Measurements from ENCODE around the gene BICRA.

BICRA gene

DNA sequence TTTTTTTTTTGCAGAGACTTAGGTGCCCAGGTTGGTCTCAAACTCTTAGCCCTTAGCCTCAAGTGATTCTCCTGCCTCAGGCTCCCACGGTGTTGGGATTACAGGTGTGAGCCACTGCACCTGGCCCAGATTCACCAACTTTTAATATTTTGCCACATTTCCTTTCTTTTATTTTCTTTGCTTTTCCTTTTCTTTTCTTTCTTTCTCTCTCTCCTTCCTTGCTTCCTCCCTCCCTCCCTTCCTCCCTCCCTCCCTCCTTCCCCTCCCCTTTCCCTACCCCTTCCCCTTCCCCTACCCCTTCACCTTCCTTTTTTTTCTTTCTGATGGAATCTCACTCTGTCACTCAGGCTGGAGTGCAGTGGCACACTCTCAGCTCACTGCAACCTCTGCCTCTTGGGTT lies 35.3 kb downstream of the BICRA start:
- Mint-ChIP-seq H3K27ac (ENCODE audit: low read depth) (peak overlapping the region; percentile 79), H3K27me3 (no peaks in the 10 kb centered on the region), H3K36me3 (ENCODE audit: insufficient read depth) (peaks cover 11% of the 10 kb centered on the region), H3K9me3 (no peaks in the 10 kb centered on the region), H3K4me1 (peaks cover 42% of the 10 kb centered on the region), H3K4me3 (no peak overlapping the region)
- no peak for ATAC-seq (replicated peaks; ENCODE audit: extremely low read depth, poor library complexity, severe bottlenecking)
- no peak for DNase-seq (ENCODE audit: low spot score in 2 of 2)

DNA sequence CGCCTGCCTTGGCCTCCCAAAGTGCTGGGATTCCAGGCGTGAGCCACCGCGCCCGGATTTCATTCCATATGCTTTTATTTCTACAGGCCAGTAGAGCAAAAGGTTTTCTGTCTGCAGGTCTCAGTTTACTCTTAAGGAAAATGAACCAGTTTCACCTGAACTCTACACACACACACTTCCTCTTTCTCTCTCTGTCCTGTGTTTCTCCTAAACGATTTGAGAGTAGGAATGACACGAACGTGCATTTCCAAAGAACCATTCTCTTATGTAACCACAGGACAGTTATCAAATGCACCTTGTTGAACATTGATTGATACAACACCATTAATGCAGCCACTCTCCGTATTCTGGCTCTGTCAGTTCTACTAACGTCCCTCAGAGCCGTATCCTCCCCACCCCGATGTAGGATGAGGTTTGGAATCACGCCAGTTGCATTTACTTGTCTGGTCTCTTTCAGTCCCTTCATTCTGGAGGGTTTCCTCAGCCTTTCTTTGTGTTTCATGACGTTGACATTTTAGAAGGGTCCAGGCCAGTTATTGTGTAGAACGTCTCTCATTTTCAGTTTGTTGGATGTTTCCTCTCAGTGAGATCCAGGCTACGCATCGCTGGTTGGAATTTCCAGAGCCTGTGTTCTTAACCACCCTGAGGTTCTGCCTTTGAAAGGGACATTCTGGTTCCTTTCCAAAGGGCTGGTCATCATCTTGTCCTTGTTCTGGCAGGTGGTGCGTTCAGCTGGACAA lies 36.0 kb downstream of the BICRA start:
- peaks cover 45% of the 10 kb centered on the region for H3K4me1 Mint-ChIP-seq
- H3K36me3 Mint-ChIP-seq (ENCODE audit: insufficient read depth) = peaks cover 11% of the 10 kb centered on the region
- H3K4me3 Mint-ChIP-seq = no peak overlapping the region
- no peaks in the 10 kb centered on the region for H3K27me3 Mint-ChIP-seq
- H3K9me3 Mint-ChIP-seq = no peaks in the 10 kb centered on the region
- no peak for DNase-seq (ENCODE audit: low spot score in 2 of 2)
- no peak for ATAC-seq (replicated peaks; ENCODE audit: extremely low read depth, poor library complexity, severe bottlenecking)
- peak overlapping the region; percentile 79 for H3K27ac Mint-ChIP-seq (ENCODE audit: low read depth)

DNA sequence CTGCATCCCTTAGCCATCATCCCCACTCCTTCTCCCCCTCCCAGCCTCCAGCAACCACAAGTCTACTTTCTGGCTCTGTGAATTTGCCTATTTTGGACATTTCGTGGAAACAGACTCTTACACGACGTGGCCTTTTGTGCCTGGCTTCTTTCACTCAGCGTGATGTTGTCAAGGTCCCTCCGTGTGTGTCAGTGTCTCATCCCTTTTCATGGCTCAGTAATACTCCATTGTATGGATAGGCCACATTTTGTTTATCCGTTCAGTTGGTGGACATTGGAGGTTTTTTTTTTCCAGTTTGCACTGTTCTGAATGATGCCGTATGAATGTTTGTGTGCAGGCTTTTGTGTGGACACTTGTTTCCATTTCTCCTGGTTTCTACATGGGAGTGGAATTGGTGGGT lies 38.0 kb downstream of the BICRA start:
- peaks cover 52% of the 10 kb centered on the region for H3K4me1 Mint-ChIP-seq
- no peak overlapping the region for H3K4me3 Mint-ChIP-seq
- H3K27ac Mint-ChIP-seq (ENCODE audit: low read depth) = no peak overlapping the region
- peaks cover 12% of the 10 kb centered on the region for H3K36me3 Mint-ChIP-seq (ENCODE audit: insufficient read depth)
- no peak for ATAC-seq (replicated peaks; ENCODE audit: extremely low read depth, poor library complexity, severe bottlenecking)
- no peaks in the 10 kb centered on the region for H3K27me3 Mint-ChIP-seq
- no peak for DNase-seq (ENCODE audit: low spot score in 2 of 2)
- H3K9me3 Mint-ChIP-seq = no peaks in the 10 kb centered on the region

DNA sequence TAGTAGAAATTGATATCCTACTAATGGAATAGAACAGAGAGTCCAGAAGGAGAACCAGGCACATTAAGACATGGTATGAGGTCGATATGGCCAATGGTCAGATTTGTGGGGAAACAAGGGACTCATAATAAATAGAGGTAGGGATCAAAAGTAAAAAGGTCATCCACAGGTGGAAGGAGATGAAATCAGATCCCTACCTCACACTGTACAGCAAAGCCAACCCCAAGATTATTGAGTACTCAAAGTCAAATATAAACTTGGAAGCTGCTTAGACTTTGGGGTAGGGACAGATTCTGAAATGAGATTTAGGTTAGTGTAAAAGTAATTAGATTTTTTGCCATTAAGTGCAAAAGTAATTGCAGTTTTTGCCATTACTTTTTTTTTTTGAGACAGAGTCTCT lies 40.7 kb downstream of the BICRA start:
- Mint-ChIP-seq H3K27me3 (no peaks in the 10 kb centered on the region), H3K27ac (ENCODE audit: low read depth) (no peak overlapping the region), H3K9me3 (no peaks in the 10 kb centered on the region), H3K4me3 (no peak overlapping the region), H3K36me3 (ENCODE audit: insufficient read depth) (peaks cover 9% of the 10 kb centered on the region), H3K4me1 (peaks cover 57% of the 10 kb centered on the region)
- ATAC-seq (replicated peaks; ENCODE audit: extremely low read depth, poor library complexity, severe bottlenecking) (no peak), DNase-seq (ENCODE audit: low spot score in 2 of 2) (no peak)

DNA sequence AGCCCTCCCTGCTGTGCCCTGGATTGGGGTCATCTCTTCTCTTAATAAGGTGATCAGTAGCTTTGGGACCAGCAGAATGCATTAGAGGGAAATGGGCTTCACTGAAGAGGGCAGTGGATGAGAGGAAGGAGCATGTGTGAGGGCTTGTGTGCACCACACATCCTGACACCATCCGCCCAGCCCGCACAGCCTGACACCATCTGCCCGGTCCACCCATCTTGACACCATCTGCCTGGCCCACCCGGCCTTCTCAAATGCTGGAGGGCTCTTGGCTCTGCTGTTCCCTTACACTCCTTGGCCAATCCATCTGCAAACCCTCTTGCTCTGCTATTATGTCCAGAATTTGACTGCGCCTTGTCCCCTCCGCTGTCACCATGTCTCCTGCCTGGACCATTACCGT lies 41.8 kb downstream of the BICRA start:
- H3K9me3 Mint-ChIP-seq = no peaks in the 10 kb centered on the region
- H3K27me3 Mint-ChIP-seq = no peaks in the 10 kb centered on the region
- no peak overlapping the region for H3K4me3 Mint-ChIP-seq
- peak overlapping the region; percentile 36 for H3K27ac Mint-ChIP-seq (ENCODE audit: low read depth)
- peaks cover 5% of the 10 kb centered on the region for H3K36me3 Mint-ChIP-seq (ENCODE audit: insufficient read depth)
- ATAC-seq (replicated peaks; ENCODE audit: extremely low read depth, poor library complexity, severe bottlenecking) (no peak), DNase-seq (ENCODE audit: low spot score in 2 of 2) (no peak)
- peaks cover 46% of the 10 kb centered on the region for H3K4me1 Mint-ChIP-seq

DNA sequence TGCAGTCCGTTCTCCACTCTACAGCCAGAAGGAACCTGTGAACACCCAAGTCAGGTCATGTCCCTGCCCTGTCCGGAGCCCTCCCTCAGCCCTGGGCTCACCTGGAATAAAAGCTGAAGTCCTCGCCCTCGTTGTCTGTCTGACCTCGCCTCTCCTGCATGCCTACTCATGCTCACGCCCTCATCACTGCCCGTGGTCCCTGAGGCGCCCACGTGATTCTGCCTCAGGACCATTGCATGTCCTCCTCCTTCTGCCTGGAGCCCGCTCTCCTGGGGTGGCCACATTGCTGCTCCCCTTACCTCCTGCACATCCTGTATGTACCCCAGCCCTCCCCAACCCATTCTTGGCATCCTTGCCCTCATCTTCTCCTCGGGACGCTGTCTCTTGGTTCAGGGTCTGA lies 42.2 kb downstream of the BICRA start:
- peak overlapping the region; percentile 36 for H3K27ac Mint-ChIP-seq (ENCODE audit: low read depth)
- H3K4me3 Mint-ChIP-seq = no peak overlapping the region

DNA sequence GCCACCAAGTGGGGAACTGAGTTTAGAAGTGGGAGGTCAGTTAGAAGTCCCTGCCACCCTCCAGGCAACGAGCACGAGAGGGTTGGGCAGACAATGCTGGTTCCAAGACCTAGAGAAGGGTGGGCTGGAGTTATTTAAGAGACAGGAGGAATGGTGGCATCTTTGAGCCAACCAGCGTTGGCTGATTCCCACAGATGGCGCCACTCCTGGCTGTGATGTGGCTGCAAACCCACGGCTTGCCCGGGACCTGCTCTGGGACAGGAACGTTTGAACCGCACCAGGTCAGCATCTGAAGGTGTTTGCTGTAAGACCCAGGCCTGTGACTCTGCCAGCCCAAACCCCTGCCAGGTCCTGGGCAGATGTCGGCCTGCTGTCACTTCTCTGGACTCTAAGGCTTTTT lies 42.8 kb downstream of the BICRA start:
- no peaks in the 10 kb centered on the region for H3K27me3 Mint-ChIP-seq
- DNase-seq (ENCODE audit: low spot score in 2 of 2) (no peak), ATAC-seq (replicated peaks; ENCODE audit: extremely low read depth, poor library complexity, severe bottlenecking) (no peak)
- H3K4me1 Mint-ChIP-seq = peaks cover 42% of the 10 kb centered on the region
- peaks cover 3% of the 10 kb centered on the region for H3K36me3 Mint-ChIP-seq (ENCODE audit: insufficient read depth)
- no peak overlapping the region for H3K27ac Mint-ChIP-seq (ENCODE audit: low read depth)
- H3K9me3 Mint-ChIP-seq = no peaks in the 10 kb centered on the region
- H3K4me3 Mint-ChIP-seq = no peak overlapping the region

More for the DNA sequence above, 42.2 kb downstream of the BICRA start:
- H3K27me3 Mint-ChIP-seq = no peaks in the 10 kb centered on the region
- no peaks in the 10 kb centered on the region for H3K9me3 Mint-ChIP-seq
- H3K4me1 Mint-ChIP-seq = peaks cover 42% of the 10 kb centered on the region
- peaks cover 3% of the 10 kb centered on the region for H3K36me3 Mint-ChIP-seq (ENCODE audit: insufficient read depth)
- ATAC-seq (replicated peaks; ENCODE audit: extremely low read depth, poor library complexity, severe bottlenecking) = no peak
- DNase-seq (ENCODE audit: low spot score in 2 of 2) = no peak

DNA sequence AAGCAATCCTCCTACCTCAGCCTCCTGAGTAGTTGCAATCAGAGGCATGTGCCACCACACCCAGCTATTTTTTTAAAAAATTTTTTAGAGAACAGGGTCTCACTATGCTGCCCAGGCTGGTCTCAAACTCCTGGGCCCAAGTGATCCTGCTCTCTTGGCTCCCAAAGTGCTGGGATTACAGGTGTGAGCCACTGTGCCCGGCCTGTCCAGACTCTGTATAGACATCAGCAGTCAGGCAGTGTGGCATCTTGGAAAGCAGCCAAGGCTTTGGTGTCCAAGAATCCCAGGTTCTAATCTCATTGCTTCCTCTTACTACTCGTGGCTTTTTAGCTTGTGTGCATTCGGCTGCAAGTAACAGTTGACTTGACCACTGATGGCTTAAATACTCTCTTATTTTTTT lies 43.4 kb downstream of the BICRA start:
- peak overlapping the region; percentile 32 for H3K27ac Mint-ChIP-seq (ENCODE audit: low read depth)
- peaks cover 42% of the 10 kb centered on the region for H3K4me1 Mint-ChIP-seq
- H3K36me3 Mint-ChIP-seq (ENCODE audit: insufficient read depth) = peaks cover 3% of the 10 kb centered on the region
- no peak overlapping the region for H3K4me3 Mint-ChIP-seq
- ATAC-seq (replicated peaks; ENCODE audit: extremely low read depth, poor library complexity, severe bottlenecking) (no peak), DNase-seq (ENCODE audit: low spot score in 2 of 2) (no peak)
- H3K9me3 Mint-ChIP-seq = no peaks in the 10 kb centered on the region
- H3K27me3 Mint-ChIP-seq = no peaks in the 10 kb centered on the region

DNA sequence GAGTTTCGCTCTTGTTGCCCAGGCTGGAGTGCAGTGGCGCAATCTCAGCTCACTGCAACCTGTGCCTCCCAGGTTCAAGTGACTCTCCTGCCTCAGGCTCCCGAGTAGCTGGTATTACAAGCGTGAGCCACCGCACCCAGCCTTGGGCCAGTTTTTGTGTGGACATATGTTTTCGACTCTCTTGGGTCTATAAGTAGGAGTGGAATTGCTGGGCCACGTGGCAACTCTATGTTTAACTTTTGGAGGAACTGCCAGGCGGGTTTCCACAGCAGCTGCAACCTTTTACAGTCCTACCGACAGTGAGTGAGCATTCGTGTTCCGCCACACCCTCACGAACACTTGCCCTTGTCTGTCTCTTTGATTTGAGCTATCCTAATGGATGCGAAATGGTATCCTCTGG lies 44.9 kb downstream of the BICRA start:
- H3K4me3 Mint-ChIP-seq = no peak overlapping the region
- peaks cover 34% of the 10 kb centered on the region for H3K4me1 Mint-ChIP-seq
- H3K9me3 Mint-ChIP-seq = no peaks in the 10 kb centered on the region
- no peak overlapping the region for H3K27ac Mint-ChIP-seq (ENCODE audit: low read depth)
- ATAC-seq (replicated peaks; ENCODE audit: extremely low read depth, poor library complexity, severe bottlenecking) (no peak), DNase-seq (ENCODE audit: low spot score in 2 of 2) (no peak)
- H3K27me3 Mint-ChIP-seq = no peaks in the 10 kb centered on the region
- H3K36me3 Mint-ChIP-seq (ENCODE audit: insufficient read depth) = peaks cover 3% of the 10 kb centered on the region

DNA sequence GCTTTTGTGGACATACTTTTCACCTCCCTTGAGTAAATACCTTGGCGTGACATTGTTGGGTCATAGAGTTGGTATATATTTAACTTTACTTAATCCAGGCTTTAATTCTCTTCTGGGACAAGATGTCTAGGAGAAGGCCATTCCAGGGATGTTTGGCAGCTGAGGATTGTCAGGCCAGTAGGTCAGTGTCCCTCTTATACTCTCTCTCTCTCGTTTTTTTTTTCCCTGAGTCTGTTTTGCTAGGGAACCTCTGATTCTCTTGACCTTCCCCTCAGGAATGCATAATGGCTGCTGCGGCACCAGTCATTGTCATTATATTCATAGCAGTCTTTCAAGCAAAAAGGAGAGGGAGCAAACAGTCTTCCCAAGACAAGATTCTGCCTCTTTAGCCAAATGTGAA lies 48.8 kb downstream of the BICRA start:
- DNase-seq (ENCODE audit: low spot score in 2 of 2) (no peak), ATAC-seq (replicated peaks; ENCODE audit: extremely low read depth, poor library complexity, severe bottlenecking) (no peak)
- Mint-ChIP-seq H3K27me3 (no peaks in the 10 kb centered on the region), H3K9me3 (no peaks in the 10 kb centered on the region), H3K36me3 (ENCODE audit: insufficient read depth) (peaks cover 2% of the 10 kb centered on the region), H3K4me3 (no peak overlapping the region), H3K27ac (ENCODE audit: low read depth) (no peak overlapping the region), H3K4me1 (peaks cover 35% of the 10 kb centered on the region)

DNA sequence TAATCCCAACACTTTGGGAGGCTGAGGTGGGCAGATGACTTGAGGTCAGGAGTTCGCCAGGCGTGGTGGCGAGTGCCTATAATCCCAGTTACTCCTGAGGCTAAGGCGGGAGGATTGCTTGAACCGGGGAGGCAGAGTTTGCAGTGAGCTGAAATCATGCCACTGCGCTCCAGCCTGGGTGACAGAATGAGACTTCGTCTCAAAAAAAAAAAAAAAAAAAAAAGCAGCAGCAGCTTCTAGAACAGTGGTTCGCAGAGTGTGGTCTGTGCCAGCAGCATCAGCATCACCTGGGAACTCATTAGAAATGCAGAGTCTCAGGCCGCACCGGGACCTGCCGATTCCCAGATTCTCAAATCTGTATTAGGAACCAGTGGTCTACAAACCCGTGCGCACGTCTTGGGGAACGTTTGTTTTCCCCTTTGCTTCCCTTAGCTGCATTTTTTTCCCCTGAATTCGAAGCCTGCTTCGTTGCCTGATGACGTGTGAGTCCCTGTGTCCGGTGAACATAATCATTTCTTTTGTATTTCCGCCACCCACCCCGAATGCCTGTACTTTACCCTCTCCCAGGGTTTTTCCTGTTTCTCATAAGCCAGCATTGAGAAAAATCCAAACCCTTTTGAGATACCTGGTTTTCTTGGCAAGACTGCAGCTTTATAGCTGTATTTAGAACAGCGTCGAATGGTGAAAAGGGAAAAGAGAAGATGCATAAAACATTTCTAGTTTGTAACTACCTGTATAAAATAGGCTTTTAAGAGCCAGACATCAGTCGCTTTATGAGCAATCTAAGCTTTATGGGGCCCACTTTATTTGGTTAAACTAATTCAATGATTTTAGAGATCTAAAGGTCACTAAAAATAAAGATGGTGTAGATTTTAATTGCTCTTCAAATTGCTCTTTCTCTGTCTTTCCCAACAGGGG lies 49.8 kb downstream of the BICRA start:
- H3K36me3 Mint-ChIP-seq (ENCODE audit: insufficient read depth) = peaks cover 4% of the 10 kb centered on the region
- no peaks in the 10 kb centered on the region for H3K27me3 Mint-ChIP-seq
- no peak overlapping the region for H3K4me3 Mint-ChIP-seq
- no peak overlapping the region for H3K27ac Mint-ChIP-seq (ENCODE audit: low read depth)
- ATAC-seq (replicated peaks; ENCODE audit: extremely low read depth, poor library complexity, severe bottlenecking) (no peak), DNase-seq (ENCODE audit: low spot score in 2 of 2) (no peak)
- no peaks in the 10 kb centered on the region for H3K9me3 Mint-ChIP-seq
- H3K4me1 Mint-ChIP-seq = peaks cover 33% of the 10 kb centered on the region

DNA sequence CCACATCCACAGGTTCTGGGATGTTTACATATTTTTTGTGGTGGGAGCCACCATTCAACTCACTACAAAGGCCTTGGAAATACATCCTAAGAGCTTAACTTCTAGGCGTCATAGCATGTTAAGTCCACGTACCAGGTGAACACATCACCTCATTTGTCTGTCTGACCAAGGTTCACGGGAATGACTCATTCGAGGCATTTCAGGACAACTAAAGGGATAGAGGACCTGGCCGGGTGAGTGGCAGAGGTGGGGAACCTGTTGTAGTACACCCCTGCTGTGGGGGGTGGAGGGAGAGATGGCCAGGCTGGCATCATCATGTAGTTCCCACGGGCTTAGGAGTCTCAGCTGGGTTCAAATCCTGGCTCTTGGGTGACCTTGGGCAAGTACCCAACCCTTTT lies 51.5 kb downstream of the BICRA start:
- no peak overlapping the region for H3K27ac Mint-ChIP-seq (ENCODE audit: low read depth)
- H3K4me1 Mint-ChIP-seq = peaks cover 31% of the 10 kb centered on the region
- H3K36me3 Mint-ChIP-seq (ENCODE audit: insufficient read depth) = peaks cover 4% of the 10 kb centered on the region
- DNase-seq (ENCODE audit: low spot score in 2 of 2) (no peak), ATAC-seq (replicated peaks; ENCODE audit: extremely low read depth, poor library complexity, severe bottlenecking) (no peak)
- no peaks in the 10 kb centered on the region for H3K9me3 Mint-ChIP-seq
- no peak overlapping the region for H3K4me3 Mint-ChIP-seq
- no peaks in the 10 kb centered on the region for H3K27me3 Mint-ChIP-seq

DNA sequence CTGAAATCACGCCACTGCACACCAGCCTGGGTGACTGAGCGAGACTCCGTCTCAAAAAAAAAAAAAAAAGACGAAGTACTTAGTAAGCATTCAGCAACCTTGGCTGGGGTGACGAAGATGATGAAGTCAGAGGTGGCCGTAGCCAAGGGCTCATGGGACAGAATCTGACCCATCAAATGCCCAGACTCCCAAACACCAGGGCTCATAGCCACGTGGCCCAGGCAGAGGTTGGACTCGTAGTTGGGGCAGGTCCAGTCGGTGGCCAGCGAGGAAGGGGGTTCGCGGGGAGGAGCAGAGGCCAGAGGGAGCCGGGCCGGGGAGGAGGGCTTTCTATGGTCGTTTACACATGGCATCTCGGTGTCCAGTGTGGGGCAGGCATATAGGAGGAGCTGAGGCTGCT lies 52.2 kb downstream of the BICRA start:
- H3K27me3 Mint-ChIP-seq = no peaks in the 10 kb centered on the region
- no peak overlapping the region for H3K27ac Mint-ChIP-seq (ENCODE audit: low read depth)
- no peak overlapping the region for H3K4me3 Mint-ChIP-seq
- ATAC-seq (replicated peaks; ENCODE audit: extremely low read depth, poor library complexity, severe bottlenecking) (no peak), DNase-seq (ENCODE audit: low spot score in 2 of 2) (no peak)
- no peaks in the 10 kb centered on the region for H3K9me3 Mint-ChIP-seq
- H3K4me1 Mint-ChIP-seq = peaks cover 31% of the 10 kb centered on the region
- peaks cover 6% of the 10 kb centered on the region for H3K36me3 Mint-ChIP-seq (ENCODE audit: insufficient read depth)

All from central memory CD8-positive, alpha-beta T cell (primary cell).